ENCODE measurements around the gene MYO1E. TPM values are rescaled to one million over a fixed set of nuclear protein-coding genes. Genes with fewer than 3 reads are reported as not detected.

Gene MYO1E
- total and polyA plus RNA-seq, 2 of the 8 experiments (the other 6 are each of a cell fraction or from before 2014, with no cell fraction given), result 19.6 to 142 TPM

- POLR2A ChIA-PET (ENCODE audit: partially characterized antibody), result no interaction called here
- H3K4me2 ChIP-seq (ENCODE audit: insufficient read depth in 1 of 2, low read depth in 2 of 2, low read length in 2 of 2), result no peak overlapping the region
- FAIRE-seq, result no peak
- TF ChIP-seq RFX5 (IDR thresholded peaks at IDR 0.05; ENCODE audit: borderline replicate concordance, low read depth, low read length) (no peak), NANOG (IDR thresholded peaks at IDR 0.05; ENCODE audit: insufficient read depth, low read depth, low read length, poor library complexity, severe bottlenecking) (no peak), SUZ12 (IDR thresholded peaks at IDR 0.05; ENCODE audit: low read length) (no peak)
These were observed 135.4 kb downstream of the MYO1E start for GRCh38 chr15:59237119-59237855.

More at GRCh38 chr15:59237119-59237855, 135.4 kb downstream of the MYO1E start:
- no peak overlapping the region for H2AK5ac ChIP-seq (ENCODE audit: low read depth, low read length)
- H4K20me1 ChIP-seq (replicated peaks in 1 of 2; ENCODE audit: control insufficient read depth in 1 of 2, insufficient read depth in 2 of 2, low read length in 2 of 2), result no peaks in the 10 kb centered on the region
- H4K8ac ChIP-seq (ENCODE audit: extremely low read depth, insufficient read depth, low read length), result no peak overlapping the region
- no peak overlapping the region for H3K23ac ChIP-seq (ENCODE audit: insufficient read length)
- H2BK120ac ChIP-seq (replicated peaks; ENCODE audit: low read depth, low read length), result no peak overlapping the region
- no peaks in the 10 kb centered on the region; a peak in 1 of 4 replicates for H3K79me2 ChIP-seq (ENCODE audit: control insufficient read depth in 1 of 2, insufficient read depth in 2 of 2, low read length in 2 of 2)
- no peak overlapping the region for H3K18ac ChIP-seq (ENCODE audit: extremely low read depth, low read length)
- no peak overlapping the region for H3K56ac ChIP-seq (replicated peaks; ENCODE audit: insufficient read length, low read depth, low read length)
- no peak overlapping the region for H3K27ac ChIP-seq (ENCODE audit: low read depth, low read length)
- H3K9me3 ChIP-seq (ENCODE audit: insufficient read depth in 2 of 2, low read depth in 1 of 2, low read length in 1 of 2), result no peaks in the 10 kb centered on the region
- H3K4ac ChIP-seq (replicated peaks; ENCODE audit: insufficient read length, low read depth, low read length), result no peak overlapping the region
- H3K9ac ChIP-seq (replicated peaks in 1 of 4; ENCODE audit: extremely low read depth in 1 of 4, low read depth in 3 of 4, low read length in 3 of 4), result no peak overlapping the region
- no peak overlapping the region for H2BK15ac ChIP-seq (ENCODE audit: low read length)
- no peak overlapping the region for H4K91ac ChIP-seq (replicated peaks; ENCODE audit: insufficient read length, low read length)
- CTCF ChIA-PET (ENCODE audit: partially characterized antibody), result interaction anchor here (0.6 to 2.8 kb wide), 2 partner anchors 9 to 10 kb away, joined by 3 to 12 read pairs; no protein-coding TSS in a partner anchor
- H3K14ac ChIP-seq (ENCODE audit: insufficient read length), result no peak overlapping the region
- WGBS, 2 experiments (ENCODE audit: extremely low coverage in 1 of 2, insufficient coverage in 1 of 2, insufficient read length in 1 of 2, insufficient replicate concordance in 2 of 2, low coverage in 1 of 2, low lambda C conversion rate in 2 of 2, missing lambda C conversion rate in 1 of 2), result 82% methylated on average over 8 of the region's 8 CpGs; no CpG with 5 or more reads in 1 of the 2 experiments
- H3K4me3 ChIP-seq (ENCODE audit: extremely low read depth in 1 of 4, insufficient read depth in 2 of 4, low read depth in 3 of 4, low read length in 4 of 4), result no peak overlapping the region
- H2BK5ac ChIP-seq (ENCODE audit: low read depth, low read length), result no peak overlapping the region
- H3K4me1 ChIP-seq (replicated peaks in 1 of 4; ENCODE audit: control insufficient read depth in 3 of 4, insufficient read depth in 4 of 4, low read length in 3 of 4), result peaks cover 0 to 5% (median 3%) of the 10 kb centered on the region in 4 experiments; a peak in 4 of 7 replicates
- no peak overlapping the region for H2BK20ac ChIP-seq (ENCODE audit: low read length)
- no peak overlapping the region for H2AFZ ChIP-seq (ENCODE audit: low read length)
- DNase-seq (ENCODE audit: low read depth in 1 of 2, low spot score in 2 of 2), result no peak
- no peak overlapping the region for H2BK12ac ChIP-seq (ENCODE audit: low read depth, low read length)
- H3K36me3 ChIP-seq (ENCODE audit: control insufficient read depth in 2 of 4, insufficient read depth in 4 of 4, low read length in 3 of 4), result no peaks in the 10 kb centered on the region
- H4K5ac ChIP-seq (ENCODE audit: insufficient read length, low read depth, low read length), result no peak overlapping the region
- H3K27me3 ChIP-seq (replicated peaks in 1 of 4; ENCODE audit: control insufficient read depth in 3 of 4, extremely low read depth in 1 of 4, insufficient read depth in 3 of 4, low read length in 3 of 4), result no peaks in the 10 kb centered on the region
- no peaks in the 10 kb centered on the region; the same call in 1 of the 2 replicates for H3K79me1 ChIP-seq (ENCODE audit: low read depth, low read length)
- peaks cover 2% of the 10 kb centered on the region; the same call in 1 of the 2 replicates for H3K23me2 ChIP-seq (ENCODE audit: low read depth, low read length)
